Aorta (tissue), 5 donors: ENCODE measurements around the gene NUDT21. TPM values are rescaled to one million over a fixed set of nuclear protein-coding genes. Genes with fewer than 3 reads are reported as not detected.
"Not testable (repeated sequence)": the region's sequence is repeated elsewhere in the genome, so short reads cannot be mapped to it uniquely, and the experiment has no call there.

ENCODE experiments used
- ATAC-seq: fragments of 200-7000 bp; cut with Tn5 transposase; one replicate; pipeline ENCODE4 v1.9.1; 2022; ENCODE audit warnings: moderate library complexity; ENCODE audit not compliant: low FRiP score
- DNase-seq, 2 donors: peaks; one replicate each; pipeline ENCODE4 v3.0.0-alpha.2; 2020
- H3K27ac ChIP-seq, 2 donors: one replicate each; pipeline ENCODE4 v1.5.1; 2013; ENCODE audit warnings: low read length in 2 of 2, mild to moderate bottlenecking in 2 of 2, moderate library complexity in 2 of 2, control low read depth in 1 of 2, inconsistent platforms in 1 of 2, low read depth in 1 of 2
- H3K27me3 ChIP-seq, 2 donors: one replicate each; pipeline ENCODE4 v1.6.1; 2013; ENCODE audit warnings: control low read depth in 1 of 2, low read length in 1 of 2, mild to moderate bottlenecking in 1 of 2, moderate library complexity in 1 of 2; ENCODE audit not compliant: insufficient read depth in 2 of 2, control insufficient read depth in 1 of 2
- H3K36me3 ChIP-seq, 2 donors: one replicate each; pipeline ENCODE4 v1.6.1; 2013; ENCODE audit warnings: control low read depth in 1 of 2, low read length in 1 of 2, mild to moderate bottlenecking in 1 of 2; ENCODE audit not compliant: insufficient read depth in 2 of 2, control insufficient read depth in 1 of 2
- H3K4me1 ChIP-seq, 2 donors: one replicate each; pipeline ENCODE4 v1.6.1; 2013; ENCODE audit warnings: low read length in 2 of 2, control low read depth in 1 of 2, mild to moderate bottlenecking in 1 of 2, moderate library complexity in 1 of 2; ENCODE audit not compliant: insufficient read depth in 2 of 2, control insufficient read depth in 1 of 2
- H3K4me3 ChIP-seq, 2 donors: one replicate each; pipeline ENCODE4 v1.5.1; 2013; ENCODE audit warnings: low read length in 2 of 2, control low read depth in 1 of 2, mild to moderate bottlenecking in 1 of 2
- H3K9me3 ChIP-seq: one replicate; pipeline ENCODE4 v1.6.1; 2013; ENCODE audit warnings: mild to moderate bottlenecking, low read length; ENCODE audit not compliant: control insufficient read depth
- WGBS, 2 donors: extraction: QIAGEN DNeasy Blood & Tissue Kit; methylation state at CpG; one replicate each; pipeline ENCODE4 v1.1.7; 2013; 5-methylcytosine and 5-hydroxymethylcytosine counted together
- intact Hi-C, 2 donors: fragments of 100-400 bp; cut with DNase I; formaldehyde crosslinking; loops; one replicate each; pipeline versions ENCODE4 v1.14.2 to v1.15.0; 2022
- long read RNA-seq, 2 donors: library from polyadenylated mRNA; unstranded; transcript quantifications; one replicate each; pipeline ENCODE4 v2.0.0, GENCODE V29; 2020 to 2021
- polyA plus RNA-seq, 2 donors: library from polyadenylated mRNA; stranded (reverse); fragments of 200-250 nt; gene quantifications; one replicate each; pipeline ENCODE4 v1.2.3, GENCODE V29; 2013
- total RNA-seq, 2 donors: library from RNA; stranded (reverse); fragmentation: NEBNext Ultra II Directional; extraction: Animal tissue kit (Norgen Biotek cat#: 25700); gene quantifications; one replicate each; pipeline ENCODE4 v1.2.1, GENCODE V29; 2021
- donor health status: healthy with polysubstance abuse.
- donor health status: Bipolar disorder and iron deficiency.
- donor health status: DM: no; HTN: no; CAD: no.
- donor health status: DM: no; HTN: no; CAD: no.
- donor health status: DM: yes; HTN: yes; CAD: no.

The NUDT21 gene
- total RNA-seq (10 to 100 TPM; 72.6 to 79.3 TPM), polyA plus RNA-seq (10 to 100 TPM; 21.0 to 31.8 TPM)
- long read RNA-seq, donor 1, full-length matches to known transcripts = 51 of 56 reads
- long read RNA-seq, donor 1, partial matches to known transcripts = 2 of 56 reads
- long read RNA-seq, donor 1, other reads (novel, unspliced or antisense) = 3 of 56 reads
- long read RNA-seq, donor 2, full-length matches to known transcripts = 21 of 24 reads
- long read RNA-seq, donor 2, partial matches to known transcripts = 0 of 24 reads
- long read RNA-seq, donor 2, other reads (novel, unspliced or antisense) = 3 of 24 reads

GRCh38 chr16:56450986-56451752 lies at the start of gene NUDT21, which contains the start of gene OGFOD1:
NUDT21 (minus strand) TSS chr16:56451332; CDS start chr16:56451202, 130 bp downstream.
OGFOD1 (plus strand) TSS chr16:56451554; CDS start chr16:56451613, 59 bp downstream.
- Histone ChIP-seq H3K27ac (peak within 1 kb of the TSS; percentile 45 to 91), H3K27me3 (no peaks in the 10 kb centered on the region), H3K4me1 (peaks cover 0 to 2% of the 10 kb centered on the region in 2 donors), H3K36me3 (peaks cover 0 to 1% of the 10 kb centered on the region in 2 donors), H3K4me3 (peak within 1 kb of the TSS; percentile 30 to 78), H3K9me3 (no peaks in the 10 kb centered on the region)
- DNase-seq (peak; percentile 96 to 97), ATAC-seq (peak; percentile 99)
- 0% methylated on average over 56 of the region's 56 CpGs for WGBS, 2 donors
- intact Hi-C loops = no loop called here

GRCh38 chr16:56493815-56494214 lies 42.7 kb upstream of the NUDT21 start:
- 95 to 96% methylated on average over 1 of the region's 1 CpG for WGBS, 2 donors
- Histone ChIP-seq H3K9me3 (no peaks in the 10 kb centered on the region), H3K36me3 (peaks cover 0 to 2% of the 10 kb centered on the region in 2 donors), H3K27ac (no peak overlapping the region), H3K4me1 (no peaks in the 10 kb centered on the region), H3K4me3 (no peak overlapping the region), H3K27me3 (no peaks in the 10 kb centered on the region)
- no peak for ATAC-seq
- DNase-seq = no peak
- intact Hi-C loops = no loop called here

GRCh38 chr16:56493126-56493525 lies 42.0 kb upstream of the NUDT21 start:
- DNase-seq = no peak
- ATAC-seq = no peak
- Histone ChIP-seq H3K9me3 (no peaks in the 10 kb centered on the region), H3K4me1 (no peaks in the 10 kb centered on the region), H3K27me3 (no peaks in the 10 kb centered on the region), H3K27ac (no peak overlapping the region), H3K36me3 (no peaks in the 10 kb centered on the region), H3K4me3 (no peak overlapping the region)
- intact Hi-C loops = no loop called here
- WGBS, 2 donors = 83 to 87% methylated on average over 2 of the region's 2 CpGs

GRCh38 chr16:56491657-56492261 lies 40.6 kb upstream of the NUDT21 start:
- WGBS, 2 donors = 96% methylated on average over 4 of the region's 4 CpGs
- intact Hi-C loops = no loop called here
- no peaks in the 10 kb centered on the region for H3K4me1 ChIP-seq
- H3K27me3 ChIP-seq = no peaks in the 10 kb centered on the region
- no peaks in the 10 kb centered on the region for H3K9me3 ChIP-seq
- ATAC-seq (no peak), DNase-seq (no peak)
- no peak overlapping the region for H3K4me3 ChIP-seq
- no peak overlapping the region for H3K27ac ChIP-seq
- H3K36me3 ChIP-seq = no peaks in the 10 kb centered on the region

- ATAC-seq, H3K4me1 ChIP-seq, H3K27ac ChIP-seq, H3K4me3 ChIP-seq, H3K36me3 ChIP-seq, H3K9me3 ChIP-seq, H3K27me3 ChIP-seq, DNase-seq, intact Hi-C loops: not testable (repeated sequence)
- WGBS, 2 donors = 94 to 100% methylated on average over 1 of the region's 1 CpG
These were observed 37.7 kb upstream of the NUDT21 start for GRCh38 chr16:56488868-56489267.

- H3K36me3 ChIP-seq = peaks cover 3 to 4% of the 10 kb centered on the region in 2 donors
- ATAC-seq (no peak), DNase-seq (no peak)
- no peaks in the 10 kb centered on the region for H3K27me3 ChIP-seq
- no peak overlapping the region for H3K27ac ChIP-seq
- no peaks in the 10 kb centered on the region for H3K9me3 ChIP-seq
- intact Hi-C loops = no loop called here
- no peaks in the 10 kb centered on the region for H3K4me1 ChIP-seq
- H3K4me3 ChIP-seq = no peak overlapping the region
- 61 to 69% methylated on average over 5 of the region's 5 CpGs for WGBS, 2 donors
These were observed 36.9 kb upstream of the NUDT21 start for GRCh38 chr16:56488035-56488434.

GRCh38 chr16:56483394-56483793 lies 32.3 kb upstream of the NUDT21 start:
- Histone ChIP-seq H3K27me3 (no peaks in the 10 kb centered on the region), H3K9me3 (no peaks in the 10 kb centered on the region), H3K4me1 (no peaks in the 10 kb centered on the region), H3K27ac (no peak overlapping the region), H3K36me3 (peaks cover 3 to 4% of the 10 kb centered on the region in 2 donors), H3K4me3 (no peak overlapping the region)
- intact Hi-C loops = no loop called here
- no peak for ATAC-seq
- no peak for DNase-seq

GRCh38 chr16:56482683-56483236 lies 31.6 kb upstream of the NUDT21 start:
- Histone ChIP-seq H3K4me3 (no peak overlapping the region), H3K27me3 (no peaks in the 10 kb centered on the region), H3K9me3 (no peaks in the 10 kb centered on the region), H3K36me3 (peaks cover 3 to 7% of the 10 kb centered on the region in 2 donors), H3K4me1 (no peaks in the 10 kb centered on the region), H3K27ac (no peak overlapping the region)
- no peak for DNase-seq
- intact Hi-C loops = no loop called here
- ATAC-seq = no peak
- WGBS, 2 donors = 75 to 80% methylated on average over 5 of the region's 5 CpGs
